CD4-positive, alpha-beta T cell (primary cell): ENCODE measurements around the gene RAPH1. TPM values are rescaled to one million over a fixed set of nuclear protein-coding genes. Genes with fewer than 3 reads are reported as not detected.
A peak's percentile ranks its signal among the peaks of the same experiment; 100 is the strongest.
"Not testable (repeated sequence)": the region's sequence is repeated elsewhere in the genome, so short reads cannot be mapped to it uniquely, and the experiment has no call there.

Experiments
- ATAC-seq: fragments of 200-7000 bp; cut with Tn5 transposase; one replicate; pipeline ENCODE4 v1.10.0; 2022; ENCODE audit warnings: mild to moderate bottlenecking; ENCODE audit not compliant: poor library complexity
- CTCF ChIA-PET: fragments of 350-600 bp; sonication (Branson Sonifier 250); formaldehyde crosslinking; loops from one replicate; lab custom pipeline; 2021; ENCODE audit warnings: antibody characterized with exemption, inconsistent platforms; lab: Charles Lee
- POLR2A ChIA-PET: fragments of 350-600 bp; sonication (Branson Sonifier 250); formaldehyde crosslinking; loops from one replicate; lab custom pipeline; 2021; ENCODE audit warnings: antibody characterized with exemption, inconsistent platforms; lab: Charles Lee
- DNase-seq, 14 experiments: peaks; one replicate each; pipeline ENCODE4 v3.0.0-alpha.2; 2013 to 2020; ENCODE audit warnings: mixed read lengths in 2 of 14
- H3K27ac ChIP-seq, 2 donors: one replicate each; pipeline versions ENCODE4 v1.5.1 to v1.7.0; 2013; ENCODE audit warnings: low read length in 2 of 2, low read depth in 1 of 2, mild to moderate bottlenecking in 1 of 2
- H3K27me3 ChIP-seq, 2 experiments: 1 replicate in 1 of 2; 2 replicates in 1 of 2; pipeline versions ENCODE4 v1.6.1 to v1.7.0; 2013; ENCODE audit warnings: low read length in 2 of 2, control low read depth in 1 of 2, mild to moderate bottlenecking in 1 of 2, moderate library complexity in 1 of 2; ENCODE audit not compliant: insufficient read depth in 2 of 2, control insufficient read depth in 1 of 2
- H3K36me3 ChIP-seq: one replicate; pipeline ENCODE4 v1.6.1; 2013; ENCODE audit warnings: low read length, control low read depth; ENCODE audit not compliant: insufficient read depth
- H3K4me1 ChIP-seq: one replicate; pipeline ENCODE4 v1.6.1; 2013; ENCODE audit warnings: low read length, control low read depth; ENCODE audit not compliant: insufficient read depth
- H3K4me3 ChIP-seq: one replicate; pipeline ENCODE4 v1.5.1; 2013; ENCODE audit warnings: mild to moderate bottlenecking, low read length, moderate library complexity
- H3K9me3 ChIP-seq, 2 experiments: 1 replicate in 1 of 2; 2 replicates in 1 of 2; pipeline versions ENCODE4 v1.6.1 to v1.7.0; 2013; ENCODE audit warnings: low read length in 2 of 2, mild to moderate bottlenecking in 2 of 2, control low read depth in 1 of 2, moderate library complexity in 1 of 2; ENCODE audit not compliant: control insufficient read depth in 1 of 2, insufficient read depth in 1 of 2
- H3K27ac Mint-ChIP-seq: one replicate; pipeline ENCODE4 v1.8.0; 2020; ENCODE audit warnings: mixed read lengths
- H3K27me3 Mint-ChIP-seq: one replicate; pipeline ENCODE4 v1.8.0; 2021; ENCODE audit warnings: mixed read lengths
- H3K36me3 Mint-ChIP-seq: one replicate; pipeline ENCODE4 v1.8.0; 2021; ENCODE audit warnings: low read depth, mixed read lengths
- H3K4me1 Mint-ChIP-seq: one replicate; pipeline ENCODE4 v1.8.0; 2021; ENCODE audit warnings: low read depth, mixed read lengths
- H3K4me3 Mint-ChIP-seq: one replicate; pipeline ENCODE4 v1.8.0; 2020; ENCODE audit warnings: mild to moderate bottlenecking, mixed read lengths
- H3K9me3 Mint-ChIP-seq: one replicate; pipeline ENCODE4 v1.8.0; 2020; ENCODE audit warnings: mixed read lengths
- intact Hi-C, 2 experiments: fragments of 100-400 bp; cut with DNase I in 1 of 2; cut with micrococcal nuclease in 1 of 2; formaldehyde crosslinking; loops; one replicate each; pipeline versions ENCODE4 v1.15.1 to v1.9.0; 2023 to 2025; cut with DNase I, micrococcal nuclease
- total RNA-seq, 174 experiments: library from RNA in 2 of 174; stranded (reverse) in 2 of 174; gene quantifications; one replicate each; pipeline ENCODE4 v1.2.3 and lab custom pipeline; 2021 to 2026
- TF ChIP-seq, protein P1 (sequence below): fragments of 200-600 bp; IDR thresholded peaks from one replicate; pipeline ENCODE4 v1.8.0; 2022; ENCODE audit warnings: antibody characterized with exemption, mild to moderate bottlenecking

RAPH1 gene
- total RNA-seq, 2 experiments from 2014 or later = 4.3 to 5.8 TPM

DNA sequence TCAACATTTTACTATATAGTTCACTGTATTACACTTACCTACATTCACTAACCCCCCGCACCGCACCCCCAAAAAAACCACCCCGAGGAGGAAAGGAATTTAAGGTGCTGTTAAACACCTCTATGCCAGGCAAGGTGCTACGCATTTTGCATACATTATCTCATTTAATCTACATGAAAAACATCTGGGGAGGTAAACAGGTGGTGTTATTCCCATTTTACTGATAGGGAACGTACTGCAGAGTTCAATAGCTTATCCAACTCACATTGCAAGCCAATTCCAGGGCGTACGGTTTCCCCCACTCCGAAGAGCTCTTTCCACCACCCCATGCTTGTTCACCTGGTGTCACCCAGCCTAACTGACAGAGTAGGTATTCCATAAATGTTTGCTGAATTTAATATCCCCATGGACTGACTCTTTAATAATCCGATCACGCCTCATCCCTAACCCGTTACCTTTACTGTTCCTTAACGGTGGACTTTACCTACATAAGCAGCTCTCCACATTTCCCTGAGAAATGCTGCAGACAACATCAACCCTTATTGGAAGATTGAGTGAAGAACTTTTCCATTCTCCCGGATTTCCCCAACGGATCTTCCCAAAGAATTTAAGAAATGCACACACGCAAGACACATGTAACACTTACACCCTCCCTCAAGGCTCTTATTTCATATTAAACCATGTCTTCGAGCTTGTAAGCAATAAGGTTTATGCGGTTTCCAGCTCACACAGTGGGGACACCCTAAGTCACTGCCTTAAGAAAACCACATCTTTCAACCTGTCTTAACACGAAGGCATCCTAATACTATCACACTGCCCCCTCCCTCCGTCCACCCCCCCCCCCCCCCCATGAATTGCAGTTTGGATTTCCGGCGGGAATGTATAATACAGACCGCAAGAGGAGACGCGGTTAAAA is 1.2 kb downstream of the RAPH1 start:
- Mint-ChIP-seq H3K4me3 (peak overlapping the region; percentile 88), H3K9me3 (no peaks in the 10 kb centered on the region), H3K36me3 (peaks cover 4% of the 10 kb centered on the region), H3K27me3 (peaks cover 5% of the 10 kb centered on the region), H3K27ac (peak overlapping the region; percentile 0), H3K4me1 (peaks cover 36% of the 10 kb centered on the region)
- ATAC-seq (peak; percentile 65), DNase-seq (peak in 4 of 14 experiments; percentile 13 to 71 (median 54))
- intact Hi-C loops = loop anchor here (2.0 to 10.0 kb wide), 4 partner anchors 173 to 251 kb away; partner anchors contain the start of gene CD28 (in 2 of the 2)
- TF ChIP-seq, protein P1, sequence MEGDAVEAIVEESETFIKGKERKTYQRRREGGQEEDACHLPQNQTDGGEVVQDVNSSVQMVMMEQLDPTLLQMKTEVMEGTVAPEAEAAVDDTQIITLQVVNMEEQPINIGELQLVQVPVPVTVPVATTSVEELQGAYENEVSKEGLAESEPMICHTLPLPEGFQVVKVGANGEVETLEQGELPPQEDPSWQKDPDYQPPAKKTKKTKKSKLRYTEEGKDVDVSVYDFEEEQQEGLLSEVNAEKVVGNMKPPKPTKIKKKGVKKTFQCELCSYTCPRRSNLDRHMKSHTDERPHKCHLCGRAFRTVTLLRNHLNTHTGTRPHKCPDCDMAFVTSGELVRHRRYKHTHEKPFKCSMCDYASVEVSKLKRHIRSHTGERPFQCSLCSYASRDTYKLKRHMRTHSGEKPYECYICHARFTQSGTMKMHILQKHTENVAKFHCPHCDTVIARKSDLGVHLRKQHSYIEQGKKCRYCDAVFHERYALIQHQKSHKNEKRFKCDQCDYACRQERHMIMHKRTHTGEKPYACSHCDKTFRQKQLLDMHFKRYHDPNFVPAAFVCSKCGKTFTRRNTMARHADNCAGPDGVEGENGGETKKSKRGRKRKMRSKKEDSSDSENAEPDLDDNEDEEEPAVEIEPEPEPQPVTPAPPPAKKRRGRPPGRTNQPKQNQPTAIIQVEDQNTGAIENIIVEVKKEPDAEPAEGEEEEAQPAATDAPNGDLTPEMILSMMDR = no peak
- Histone ChIP-seq H3K27ac (no peak overlapping the region), H3K27me3 (peaks cover 0 to 4% of the 10 kb centered on the region in 2 experiments), H3K4me3 (peak overlapping the region; percentile 72), H3K36me3 (no peaks in the 10 kb centered on the region), H3K9me3 (no peaks in the 10 kb centered on the region), H3K4me1 (peaks cover 20% of the 10 kb centered on the region)
- POLR2A ChIA-PET = interaction anchor here (0.6 to 4.0 kb wide), 13 partner anchors 20 to 281 kb away, joined by 3 to 16 read pairs (median 5); partner anchors contain the start of gene CD28
- CTCF ChIA-PET = interaction anchor here (1.0 to 2.2 kb wide), 3 partner anchors 10 to 281 kb away, joined by 3 to 7 read pairs (median 5); no protein-coding TSS in a partner anchor

DNA sequence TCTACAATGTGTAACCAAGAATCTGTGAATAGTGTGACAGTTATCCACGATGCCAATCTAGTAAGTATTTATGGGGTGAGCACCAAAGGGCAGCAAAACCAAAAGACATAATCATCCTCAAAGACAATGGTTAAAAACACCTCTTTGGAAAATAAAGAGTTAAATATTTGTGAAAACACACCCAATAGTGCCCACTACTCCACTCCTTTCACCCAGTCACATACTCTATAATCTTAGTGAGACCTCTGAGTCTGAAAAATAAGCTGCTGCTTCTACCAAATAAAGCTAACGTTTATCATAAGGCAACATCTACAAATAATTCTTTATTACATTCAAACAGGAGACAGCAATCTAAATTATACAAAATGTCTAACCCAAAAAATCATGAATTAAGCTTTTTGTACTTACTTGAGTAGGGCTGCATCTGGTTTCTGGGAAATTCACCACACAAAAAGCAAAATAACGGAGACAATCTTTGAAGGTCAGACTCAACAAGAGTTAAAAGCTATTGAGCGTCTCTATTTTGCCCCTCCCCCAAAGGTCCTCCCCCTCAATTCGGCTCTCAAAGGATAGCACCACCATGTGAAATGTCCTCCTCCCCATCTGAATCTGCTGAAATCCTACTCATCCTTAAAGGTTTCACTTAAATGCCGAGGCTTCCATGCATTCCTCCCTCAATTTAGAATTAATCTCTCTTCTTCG is 2.0 kb downstream of the RAPH1 start:
- Histone ChIP-seq H3K4me3 (peak overlapping the region; percentile 72), H3K36me3 (no peaks in the 10 kb centered on the region), H3K4me1 (peaks cover 20% of the 10 kb centered on the region), H3K27ac (no peak overlapping the region), H3K9me3 (no peaks in the 10 kb centered on the region), H3K27me3 (peaks cover 0 to 4% of the 10 kb centered on the region in 2 experiments)
- ChIA-PET CTCF (interaction anchor here (2.2 kb wide), 1 partner anchor 282 kb away, joined by 7 read pairs; no protein-coding TSS in a partner anchor), POLR2A (interaction anchor here (1.0 to 4.0 kb wide), 3 partner anchors 174 to 207 kb away, joined by 3 to 12 read pairs (median 5); partner anchors contain the start of gene CD28)
- intact Hi-C loops = loop anchor here (5.0 to 10.0 kb wide), 3 partner anchors 174 to 252 kb away; partner anchors contain the start of gene CD28 (in 1 of the 2)
- no peak for ATAC-seq
- H3K27ac Mint-ChIP-seq = no peak overlapping the region
- H3K4me1 Mint-ChIP-seq = peaks cover 41% of the 10 kb centered on the region
- H3K27me3 Mint-ChIP-seq = peaks cover 5% of the 10 kb centered on the region
- DNase-seq = peak in 1 of 14 experiments; percentile 15
- TF ChIP-seq, protein P1 = no peak
- peaks cover 4% of the 10 kb centered on the region for H3K36me3 Mint-ChIP-seq
- peak overlapping the region; percentile 88 for H3K4me3 Mint-ChIP-seq
- no peaks in the 10 kb centered on the region for H3K9me3 Mint-ChIP-seq

DNA sequence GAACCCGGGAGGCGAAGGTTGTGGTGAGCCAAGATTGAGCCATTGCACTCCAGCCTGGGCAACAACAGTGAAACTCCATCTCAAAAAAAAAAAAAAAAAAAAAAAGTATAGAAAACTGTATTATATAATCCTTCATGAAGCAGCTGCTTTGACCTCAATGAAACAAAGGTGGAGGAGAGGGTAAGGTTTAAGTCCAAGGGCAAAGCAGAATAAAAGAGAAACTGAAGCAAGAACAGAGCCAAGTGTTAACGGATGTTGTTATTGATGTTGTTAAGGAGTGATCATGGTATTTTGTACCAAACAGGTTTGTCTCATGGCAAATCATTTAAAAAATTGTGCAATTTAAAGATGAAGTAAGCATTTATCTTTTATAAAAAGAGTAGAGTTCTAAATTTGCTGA is 7.4 kb downstream of the RAPH1 start:
- no peaks in the 10 kb centered on the region for H3K36me3 Mint-ChIP-seq
- intact Hi-C loops = no loop called here
- TF ChIP-seq, protein P1 = no peak
- Histone ChIP-seq H3K4me3 (no peak overlapping the region), H3K27ac (no peak overlapping the region), H3K36me3 (no peaks in the 10 kb centered on the region), H3K4me1 (no peaks in the 10 kb centered on the region), H3K27me3 (no peaks in the 10 kb centered on the region), H3K9me3 (no peaks in the 10 kb centered on the region)
- peaks cover 5% of the 10 kb centered on the region for H3K27me3 Mint-ChIP-seq
- peaks cover 15% of the 10 kb centered on the region for H3K4me1 Mint-ChIP-seq
- POLR2A ChIA-PET = no interaction called here
- no peaks in the 10 kb centered on the region for H3K9me3 Mint-ChIP-seq
- CTCF ChIA-PET = no interaction called here
- DNase-seq (no peak), ATAC-seq (no peak)
- H3K4me3 Mint-ChIP-seq = no peak overlapping the region
- no peak overlapping the region for H3K27ac Mint-ChIP-seq

DNA sequence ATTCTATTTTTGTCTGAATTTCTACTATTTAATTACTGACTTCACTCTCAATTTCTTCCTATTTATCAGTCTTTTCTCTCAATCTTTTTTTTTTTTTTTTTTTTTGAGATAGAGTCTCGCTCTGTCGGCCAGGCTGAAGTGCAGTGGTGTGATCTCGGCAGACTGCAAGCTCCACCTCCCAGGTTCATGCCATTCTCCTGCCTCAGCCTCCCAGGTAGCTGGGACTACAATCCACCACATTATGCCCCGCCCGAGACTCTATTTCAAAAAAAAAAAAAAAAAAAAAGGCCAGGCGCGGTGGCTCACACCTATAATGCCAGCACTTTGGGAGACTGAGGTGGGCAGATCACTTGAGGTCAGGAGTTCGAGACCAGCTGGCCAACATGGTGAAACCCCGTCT is 21.8 kb downstream of the RAPH1 start:
- H3K4me3 ChIP-seq, H3K36me3 Mint-ChIP-seq, H3K9me3 ChIP-seq, CTCF ChIA-PET, H3K4me3 Mint-ChIP-seq, H3K9me3 Mint-ChIP-seq, DNase-seq, H3K27me3 ChIP-seq, H3K27me3 Mint-ChIP-seq, H3K27ac Mint-ChIP-seq, H3K4me1 ChIP-seq, ATAC-seq, intact Hi-C loops, H3K27ac ChIP-seq, H3K36me3 ChIP-seq, H3K4me1 Mint-ChIP-seq: not testable (repeated sequence)
- POLR2A ChIA-PET = interaction anchor here (1.4 kb wide), 1 partner anchor 21 kb away, joined by 4 read pairs; the partner anchor contains the start of gene RAPH1
